GM12873 (cell line): Measurements from ENCODE around the gene MYL2.

Experiments
- TF ChIP-seq, protein P1 (sequence below): IDR thresholded peaks from 2 replicates; pipeline ENCODE4 v1.5.1; 2012; ENCODE audit warnings: low read depth, mild to moderate bottlenecking, moderate library complexity, low read length, control low read depth; ENCODE audit not compliant: insufficient read depth; ENCODE audit errors: missing control alignments

Gene MYL2

DNA sequence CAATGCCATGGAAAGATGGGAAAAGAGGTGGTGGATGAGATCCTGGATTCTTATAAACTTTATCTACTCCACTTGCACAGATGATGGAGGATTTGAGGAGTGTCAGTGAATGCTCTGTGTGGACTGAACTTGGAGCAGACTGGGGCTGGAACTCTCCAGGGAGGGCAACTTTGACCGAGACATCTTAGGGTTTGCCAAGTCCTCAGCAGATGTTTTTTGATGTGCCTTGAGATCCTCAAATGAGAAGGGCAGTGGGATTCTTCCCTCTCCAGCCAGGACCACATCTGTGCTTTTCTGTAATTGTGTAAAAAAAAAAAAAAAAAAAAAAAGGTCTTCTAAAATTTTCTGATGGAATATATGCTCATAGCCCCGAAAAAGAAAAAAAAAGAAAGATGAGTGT is 23.0 kb upstream of the MYL2 start:
- TF ChIP-seq, protein P1, sequence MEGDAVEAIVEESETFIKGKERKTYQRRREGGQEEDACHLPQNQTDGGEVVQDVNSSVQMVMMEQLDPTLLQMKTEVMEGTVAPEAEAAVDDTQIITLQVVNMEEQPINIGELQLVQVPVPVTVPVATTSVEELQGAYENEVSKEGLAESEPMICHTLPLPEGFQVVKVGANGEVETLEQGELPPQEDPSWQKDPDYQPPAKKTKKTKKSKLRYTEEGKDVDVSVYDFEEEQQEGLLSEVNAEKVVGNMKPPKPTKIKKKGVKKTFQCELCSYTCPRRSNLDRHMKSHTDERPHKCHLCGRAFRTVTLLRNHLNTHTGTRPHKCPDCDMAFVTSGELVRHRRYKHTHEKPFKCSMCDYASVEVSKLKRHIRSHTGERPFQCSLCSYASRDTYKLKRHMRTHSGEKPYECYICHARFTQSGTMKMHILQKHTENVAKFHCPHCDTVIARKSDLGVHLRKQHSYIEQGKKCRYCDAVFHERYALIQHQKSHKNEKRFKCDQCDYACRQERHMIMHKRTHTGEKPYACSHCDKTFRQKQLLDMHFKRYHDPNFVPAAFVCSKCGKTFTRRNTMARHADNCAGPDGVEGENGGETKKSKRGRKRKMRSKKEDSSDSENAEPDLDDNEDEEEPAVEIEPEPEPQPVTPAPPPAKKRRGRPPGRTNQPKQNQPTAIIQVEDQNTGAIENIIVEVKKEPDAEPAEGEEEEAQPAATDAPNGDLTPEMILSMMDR: no peak

DNA sequence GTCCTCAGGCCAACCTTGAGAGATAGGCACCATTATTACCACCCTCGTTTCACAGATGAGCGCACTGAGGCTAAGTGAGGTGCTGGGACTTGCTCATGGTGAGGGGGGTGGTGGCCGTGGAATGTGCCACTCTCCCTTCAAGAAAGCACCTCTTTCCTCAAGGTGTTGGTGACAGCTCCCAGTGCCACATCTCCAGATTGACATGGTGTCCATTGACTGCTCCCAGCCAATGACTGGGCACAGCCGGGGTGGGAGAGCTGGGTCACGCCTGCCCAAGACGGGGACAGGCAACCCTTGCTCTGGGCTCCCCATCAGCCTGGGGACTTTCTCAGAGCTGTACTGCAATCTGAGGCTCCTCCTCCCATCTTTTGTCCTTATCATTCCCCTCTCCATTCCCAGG is 21.0 kb upstream of the MYL2 start:
- TF ChIP-seq, protein P1: no peak

GRCh38 chr12:110940933-110941332 is 20.6 kb upstream of the MYL2 start:
- TF ChIP-seq, protein P1: no peak

DNA sequence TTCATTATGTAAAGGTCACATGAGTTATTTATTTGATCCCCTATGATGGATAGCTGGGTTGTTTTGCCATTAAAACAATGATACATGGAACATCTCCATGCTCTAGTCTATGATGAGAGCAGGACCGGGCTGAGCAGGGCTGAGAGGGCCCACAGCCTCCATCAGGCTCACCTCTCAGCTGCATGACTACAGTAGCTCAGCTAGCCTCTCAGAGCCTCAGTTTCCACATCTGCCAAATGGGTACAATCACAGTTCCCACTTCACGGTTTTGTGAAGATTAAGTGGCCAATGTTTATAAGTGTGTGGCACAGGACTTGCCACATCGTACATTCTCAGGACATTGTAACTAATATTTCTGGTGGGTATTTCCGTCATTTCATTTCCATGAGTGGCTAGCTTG is 19.9 kb upstream of the MYL2 start:
- TF ChIP-seq, protein P1: no peak

GRCh38 chr12:110937104-110937641 is 16.8 kb upstream of the MYL2 start:
- TF ChIP-seq, protein P1: peak; percentile 93

GRCh38 chr12:110936367-110937103 is 16.2 kb upstream of the MYL2 start:
- TF ChIP-seq, protein P1: no peak

- TF ChIP-seq, protein P1: no peak
Measured at GRCh38 chr12:110935588-110935987, 15.2 kb upstream of the MYL2 start.
